Neural progenitor cell (in vitro differentiated cells): ENCODE data around the gene EME1.

Source experiments
- EZH2 ChIP-seq: fragments of 200-600 bp; sonication (generic); IDR thresholded peaks from 2 replicates; pipeline ENCODE4 v1.6.1; 2017; ENCODE audit warnings: antibody characterized with exemption, mild to moderate bottlenecking, moderate library complexity
- EZH2phosphoT487 ChIP-seq: fragments of 200-600 bp; sonication (generic); IDR thresholded peaks from 2 replicates; pipeline ENCODE4 v1.6.1; 2017; ENCODE audit warnings: antibody characterized with exemption
- TF ChIP-seq, protein P1 (sequence below): fragments of 200-600 bp; sonication (generic); IDR thresholded peaks from 2 replicates; pipeline ENCODE4 v1.5.1; 2017; ENCODE audit warnings: antibody characterized with exemption, mild to moderate bottlenecking

DNA sequence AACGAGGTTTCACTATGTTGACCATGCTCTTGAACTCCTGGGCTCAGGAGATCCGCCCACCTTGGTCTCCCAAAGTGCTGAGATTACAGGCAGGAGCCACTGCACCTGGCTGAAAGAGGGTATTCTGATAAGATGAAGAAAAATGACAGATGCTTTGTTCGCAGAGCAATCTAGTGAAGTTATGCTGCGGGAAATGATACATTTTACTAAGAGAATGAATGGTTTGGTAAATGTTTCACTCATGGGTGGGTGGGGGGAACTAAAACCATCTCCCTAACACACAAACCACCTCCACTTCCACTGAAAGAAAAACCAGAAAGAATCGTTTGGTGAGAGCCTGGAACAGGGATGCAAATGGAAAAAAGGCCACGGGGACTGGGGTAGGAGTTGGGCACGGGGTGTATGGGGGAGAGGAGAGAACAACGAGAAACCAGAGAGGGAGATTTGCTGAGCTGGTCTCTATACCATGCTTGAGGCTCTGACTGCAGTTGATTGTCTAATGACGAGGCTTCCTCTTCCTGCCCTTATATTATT, 46.1 kb upstream of the EME1 start:
- TF ChIP-seq, protein P1, sequence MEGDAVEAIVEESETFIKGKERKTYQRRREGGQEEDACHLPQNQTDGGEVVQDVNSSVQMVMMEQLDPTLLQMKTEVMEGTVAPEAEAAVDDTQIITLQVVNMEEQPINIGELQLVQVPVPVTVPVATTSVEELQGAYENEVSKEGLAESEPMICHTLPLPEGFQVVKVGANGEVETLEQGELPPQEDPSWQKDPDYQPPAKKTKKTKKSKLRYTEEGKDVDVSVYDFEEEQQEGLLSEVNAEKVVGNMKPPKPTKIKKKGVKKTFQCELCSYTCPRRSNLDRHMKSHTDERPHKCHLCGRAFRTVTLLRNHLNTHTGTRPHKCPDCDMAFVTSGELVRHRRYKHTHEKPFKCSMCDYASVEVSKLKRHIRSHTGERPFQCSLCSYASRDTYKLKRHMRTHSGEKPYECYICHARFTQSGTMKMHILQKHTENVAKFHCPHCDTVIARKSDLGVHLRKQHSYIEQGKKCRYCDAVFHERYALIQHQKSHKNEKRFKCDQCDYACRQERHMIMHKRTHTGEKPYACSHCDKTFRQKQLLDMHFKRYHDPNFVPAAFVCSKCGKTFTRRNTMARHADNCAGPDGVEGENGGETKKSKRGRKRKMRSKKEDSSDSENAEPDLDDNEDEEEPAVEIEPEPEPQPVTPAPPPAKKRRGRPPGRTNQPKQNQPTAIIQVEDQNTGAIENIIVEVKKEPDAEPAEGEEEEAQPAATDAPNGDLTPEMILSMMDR, result no peak
- TF ChIP-seq EZH2phosphoT487, result no peak
- TF ChIP-seq EZH2, result no peak
